Endodermal cell (in vitro differentiated cells): ENCODE results near the gene ESD. TPM values are rescaled to one million over a fixed set of nuclear protein-coding genes. Genes with fewer than 3 reads are reported as not detected.
A peak's percentile ranks its signal among the peaks of the same experiment; 100 is the strongest.

Experiments
- DNase-seq: peaks from one replicate; pipeline ENCODE4 v3.0.0-alpha.2; 2017
- H3K27ac ChIP-seq: 2 replicates; pipeline ENCODE4 v1.5.1; 2013; ENCODE audit warnings: mild to moderate bottlenecking, low read depth, low read length, moderate library complexity
- H3K27me3 ChIP-seq: 2 replicates; pipeline ENCODE4 v1.6.1; 2013; ENCODE audit warnings: mild to moderate bottlenecking, low read length, moderate library complexity; ENCODE audit not compliant: insufficient read depth, control insufficient read depth, poor library complexity, severe bottlenecking
- H3K36me3 ChIP-seq: 2 replicates; pipeline ENCODE4 v1.7.0; 2013; ENCODE audit warnings: mild to moderate bottlenecking, low read length, moderate library complexity; ENCODE audit not compliant: control insufficient read depth, insufficient read depth
- H3K4me1 ChIP-seq: one replicate; pipeline ENCODE4 v1.7.0; 2013; ENCODE audit warnings: low read length; ENCODE audit not compliant: control insufficient read depth, insufficient read depth
- H3K4me3 ChIP-seq: 2 replicates; pipeline ENCODE4 v1.5.1; 2013; ENCODE audit warnings: mild to moderate bottlenecking, low read length, moderate library complexity
- H3K9ac ChIP-seq: 2 replicates; pipeline ENCODE4 v1.6.1; 2013; ENCODE audit warnings: mild to moderate bottlenecking, low read length, moderate library complexity; ENCODE audit not compliant: poor library complexity, severe bottlenecking; ENCODE audit errors: extremely low read depth
- H3K9me3 ChIP-seq: 2 replicates; pipeline ENCODE4 v1.6.1; 2013; ENCODE audit warnings: mild to moderate bottlenecking, low read length, moderate library complexity; ENCODE audit not compliant: control insufficient read depth
- H3K27ac Mint-ChIP-seq: 2 replicates; pipeline ENCODE4 v1.8.0; 2020; ENCODE audit warnings: mixed read lengths
- H3K27me3 Mint-ChIP-seq: 2 replicates; pipeline ENCODE4 v1.8.0; 2021; ENCODE audit warnings: mild to moderate bottlenecking, mixed read lengths; ENCODE audit not compliant: insufficient read depth
- H3K36me3 Mint-ChIP-seq: 2 replicates; pipeline ENCODE4 v1.8.0; 2020; ENCODE audit warnings: low read depth, mixed read lengths
- H3K4me1 Mint-ChIP-seq: 2 replicates; pipeline ENCODE4 v1.8.0; 2020; ENCODE audit warnings: mixed read lengths
- H3K4me3 Mint-ChIP-seq: 2 replicates; pipeline ENCODE4 v1.8.0; 2020; ENCODE audit warnings: mild to moderate bottlenecking, moderate library complexity, mixed read lengths
- H3K9me3 Mint-ChIP-seq: 2 replicates; pipeline ENCODE4 v1.8.0; 2020; ENCODE audit warnings: mild to moderate bottlenecking, mixed read lengths
- WGBS, 2 experiments: methylation state at CpG; one replicate each; pipeline versions ENCODE4 v1.1.5 to v1.1.7; 2013; ENCODE audit warnings: missing lambda C conversion rate in 2 of 2, mixed read lengths in 1 of 2; ENCODE audit not compliant: insufficient coverage in 1 of 2, insufficient read length in 1 of 2; 5-methylcytosine and 5-hydroxymethylcytosine counted together
- total RNA-seq, 2 donors: library from RNA; stranded (reverse); fragmentation: NEBNext Ultra II Directional in 1 of 2; extraction: Animal tissue kit (Norgen Biotek cat#: 25700) in 1 of 2; gene quantifications; 2 replicates in 1 of 2; 3 replicates in 1 of 2; pipeline ENCODE4 v1.2.1, GENCODE V29; 2021
- TF ChIP-seq, protein P1 (sequence below): fragments of 200-600 bp; sonication (generic); conservative IDR thresholded peaks from 2 replicates; pipeline ENCODE4 v1.5.0; 2021; ENCODE audit warnings: antibody characterized with exemption, mild to moderate bottlenecking

The ESD gene
- total RNA-seq, 2 donors from 2014 or later = 55.5 to 67.7 TPM

DNA sequence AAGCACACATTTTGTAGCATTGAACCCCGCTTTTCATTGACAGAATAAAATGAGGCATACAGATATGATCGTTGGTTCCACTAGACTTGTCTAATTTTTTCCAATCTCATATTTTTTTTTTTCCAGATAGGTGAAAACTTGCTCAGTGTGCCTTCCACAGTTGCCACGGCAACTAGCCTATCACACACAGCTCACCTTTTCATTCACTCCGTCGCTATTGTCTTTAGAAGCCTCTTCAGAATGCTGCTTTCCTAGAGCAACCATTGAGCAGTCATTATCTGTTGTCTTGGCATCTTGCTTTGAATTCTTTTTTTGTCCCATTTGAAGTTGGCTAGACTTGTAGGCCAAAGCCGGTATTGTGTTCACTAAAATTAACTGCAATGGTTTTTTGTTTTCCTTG is 37.7 kb upstream of the ESD start:
- DNase-seq = no peak
- H3K9ac ChIP-seq = no peak overlapping the region
- Mint-ChIP-seq H3K27me3 (no peaks in the 10 kb centered on the region), H3K4me1 (no peaks in the 10 kb centered on the region), H3K27ac (no peak overlapping the region), H3K36me3 (no peaks in the 10 kb centered on the region), H3K4me3 (no peak overlapping the region), H3K9me3 (no peaks in the 10 kb centered on the region)
- H3K27ac ChIP-seq = no peak overlapping the region
- H3K4me3 ChIP-seq = no peak overlapping the region
- 90 to 91% methylated on average over 6 of the region's 6 CpGs for WGBS, 2 experiments
- no peaks in the 10 kb centered on the region for H3K9me3 ChIP-seq
- TF ChIP-seq, protein P1, sequence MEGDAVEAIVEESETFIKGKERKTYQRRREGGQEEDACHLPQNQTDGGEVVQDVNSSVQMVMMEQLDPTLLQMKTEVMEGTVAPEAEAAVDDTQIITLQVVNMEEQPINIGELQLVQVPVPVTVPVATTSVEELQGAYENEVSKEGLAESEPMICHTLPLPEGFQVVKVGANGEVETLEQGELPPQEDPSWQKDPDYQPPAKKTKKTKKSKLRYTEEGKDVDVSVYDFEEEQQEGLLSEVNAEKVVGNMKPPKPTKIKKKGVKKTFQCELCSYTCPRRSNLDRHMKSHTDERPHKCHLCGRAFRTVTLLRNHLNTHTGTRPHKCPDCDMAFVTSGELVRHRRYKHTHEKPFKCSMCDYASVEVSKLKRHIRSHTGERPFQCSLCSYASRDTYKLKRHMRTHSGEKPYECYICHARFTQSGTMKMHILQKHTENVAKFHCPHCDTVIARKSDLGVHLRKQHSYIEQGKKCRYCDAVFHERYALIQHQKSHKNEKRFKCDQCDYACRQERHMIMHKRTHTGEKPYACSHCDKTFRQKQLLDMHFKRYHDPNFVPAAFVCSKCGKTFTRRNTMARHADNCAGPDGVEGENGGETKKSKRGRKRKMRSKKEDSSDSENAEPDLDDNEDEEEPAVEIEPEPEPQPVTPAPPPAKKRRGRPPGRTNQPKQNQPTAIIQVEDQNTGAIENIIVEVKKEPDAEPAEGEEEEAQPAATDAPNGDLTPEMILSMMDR = no peak
- H3K36me3 ChIP-seq = no peaks in the 10 kb centered on the region
- H3K27me3 ChIP-seq = peaks cover 6% of the 10 kb centered on the region
- H3K4me1 ChIP-seq = no peaks in the 10 kb centered on the region

DNA sequence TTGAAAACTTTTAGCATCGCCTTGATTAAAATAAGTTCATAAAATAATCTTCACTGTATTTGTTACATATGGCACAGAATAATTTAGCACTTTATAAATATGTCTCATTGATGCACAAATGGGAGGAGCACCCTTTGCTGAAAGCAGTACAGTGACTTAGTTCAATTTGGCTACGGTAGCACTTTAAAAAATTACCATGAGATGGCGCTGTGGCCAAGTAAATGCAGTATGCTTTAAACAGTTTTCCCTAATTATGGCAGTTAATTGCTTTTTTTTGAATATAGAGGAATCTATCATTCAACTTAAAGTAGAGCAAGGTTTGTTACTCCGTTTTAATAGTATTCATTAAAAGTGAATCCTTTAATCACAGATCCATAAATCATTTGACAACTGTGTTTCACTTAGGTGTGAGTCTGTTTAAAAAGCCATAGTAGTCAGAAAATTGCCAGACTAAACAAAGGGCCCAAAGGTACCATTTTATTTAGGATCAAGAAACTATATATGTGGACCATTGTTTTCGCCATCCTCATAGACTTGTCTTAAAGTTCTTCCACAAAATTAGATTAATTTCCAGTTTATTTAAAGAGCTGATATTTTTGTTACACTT is 34.7 kb upstream of the ESD start:
- TF ChIP-seq, protein P1 = peak; percentile 96
- no peaks in the 10 kb centered on the region for H3K4me1 ChIP-seq

DNA sequence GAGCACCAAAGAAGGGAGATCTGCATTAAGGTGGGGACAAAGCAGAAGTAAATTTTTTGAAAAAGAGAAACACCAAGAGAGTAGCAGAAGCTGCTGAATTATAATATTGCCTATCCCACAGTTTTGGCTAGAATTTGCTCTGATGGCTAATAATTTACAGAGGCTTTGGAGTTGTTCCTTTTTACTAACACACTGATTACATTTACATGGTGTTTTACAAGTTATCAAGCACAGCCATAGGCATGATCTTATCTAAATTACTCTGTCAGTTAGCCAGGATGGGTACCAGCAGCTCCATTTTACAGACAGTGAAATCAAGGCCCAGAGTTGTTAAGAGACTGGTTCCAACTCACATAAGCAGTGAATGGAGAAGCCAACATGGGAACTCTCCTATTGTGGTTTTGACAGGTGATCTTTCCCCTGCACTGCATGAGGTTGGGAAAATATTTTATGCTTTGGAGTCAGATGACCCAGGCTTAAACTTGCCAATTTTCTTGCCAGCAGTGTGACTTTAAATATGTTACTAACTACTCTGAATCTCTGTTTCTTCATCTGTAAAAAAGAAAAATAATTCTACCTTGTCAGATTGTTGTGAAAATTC is 33.5 kb upstream of the ESD start:
- no peaks in the 10 kb centered on the region for H3K36me3 Mint-ChIP-seq
- H3K4me3 ChIP-seq = no peak overlapping the region
- H3K27me3 ChIP-seq = no peaks in the 10 kb centered on the region
- no peaks in the 10 kb centered on the region for H3K36me3 ChIP-seq
- H3K9ac ChIP-seq = no peak overlapping the region
- H3K4me3 Mint-ChIP-seq = no peak overlapping the region
- H3K9me3 ChIP-seq = no peaks in the 10 kb centered on the region
- H3K27ac Mint-ChIP-seq = no peak overlapping the region
- no peaks in the 10 kb centered on the region for H3K9me3 Mint-ChIP-seq
- no peaks in the 10 kb centered on the region for H3K4me1 Mint-ChIP-seq
- no peaks in the 10 kb centered on the region for H3K27me3 Mint-ChIP-seq
- H3K27ac ChIP-seq = no peak overlapping the region
- H3K4me1 ChIP-seq = no peaks in the 10 kb centered on the region
- TF ChIP-seq, protein P1 = no peak
- DNase-seq = no peak

More for the DNA sequence above, 34.7 kb upstream of the ESD start:
- Mint-ChIP-seq H3K36me3 (no peaks in the 10 kb centered on the region), H3K4me3 (no peak overlapping the region), H3K27me3 (no peaks in the 10 kb centered on the region), H3K27ac (no peak overlapping the region), H3K4me1 (no peaks in the 10 kb centered on the region), H3K9me3 (no peaks in the 10 kb centered on the region)
- Histone ChIP-seq H3K27me3 (no peaks in the 10 kb centered on the region), H3K36me3 (no peaks in the 10 kb centered on the region), H3K27ac (no peak overlapping the region), H3K9ac (no peak overlapping the region), H3K9me3 (no peaks in the 10 kb centered on the region), H3K4me3 (no peak overlapping the region)
- 0 to 22% methylated on average over 2 to 3 of the region's 5 CpGs for whole genome bisulfite sequencing, 2 experiments
- peak; percentile 78 for DNase-seq
